Mesodermal cell (in vitro differentiated cells): ENCODE measurements around the gene PPP2R2B.

Source experiments
- H3K27ac ChIP-seq: 2 replicates; pipeline ENCODE4 v1.7.0; 2013; ENCODE audit warnings: mild to moderate bottlenecking, low read depth, low read length, moderate library complexity; ENCODE audit not compliant: severe bottlenecking
- H3K36me3 ChIP-seq: 2 replicates; pipeline ENCODE4 v1.7.1; 2013; ENCODE audit warnings: mild to moderate bottlenecking, low read length, moderate library complexity; ENCODE audit not compliant: control insufficient read depth, insufficient read depth
- H3K4me1 ChIP-seq: one replicate; pipeline ENCODE4 v1.7.1; 2013; ENCODE audit warnings: mild to moderate bottlenecking, low read length; ENCODE audit not compliant: insufficient read depth, control insufficient read depth, poor library complexity, severe bottlenecking
- H3K4me3 ChIP-seq: 2 replicates; pipeline ENCODE4 v1.7.0; 2013; ENCODE audit warnings: low read length, control low read depth, mild to moderate bottlenecking; ENCODE audit not compliant: insufficient read depth, poor library complexity, severe bottlenecking; ENCODE audit errors: extremely low read depth
- H3K9me3 ChIP-seq: 2 replicates; pipeline ENCODE4 v1.7.1; 2013; ENCODE audit warnings: mild to moderate bottlenecking, low read length, moderate library complexity; ENCODE audit not compliant: control insufficient read depth
- WGBS, 2 experiments: methylation state at CpG; one replicate each; pipeline ENCODE4 v1.1.5; 2013; ENCODE audit warnings: missing lambda C conversion rate in 2 of 2; ENCODE audit not compliant: insufficient coverage in 2 of 2; 5-methylcytosine and 5-hydroxymethylcytosine counted together

Gene PPP2R2B

DNA sequence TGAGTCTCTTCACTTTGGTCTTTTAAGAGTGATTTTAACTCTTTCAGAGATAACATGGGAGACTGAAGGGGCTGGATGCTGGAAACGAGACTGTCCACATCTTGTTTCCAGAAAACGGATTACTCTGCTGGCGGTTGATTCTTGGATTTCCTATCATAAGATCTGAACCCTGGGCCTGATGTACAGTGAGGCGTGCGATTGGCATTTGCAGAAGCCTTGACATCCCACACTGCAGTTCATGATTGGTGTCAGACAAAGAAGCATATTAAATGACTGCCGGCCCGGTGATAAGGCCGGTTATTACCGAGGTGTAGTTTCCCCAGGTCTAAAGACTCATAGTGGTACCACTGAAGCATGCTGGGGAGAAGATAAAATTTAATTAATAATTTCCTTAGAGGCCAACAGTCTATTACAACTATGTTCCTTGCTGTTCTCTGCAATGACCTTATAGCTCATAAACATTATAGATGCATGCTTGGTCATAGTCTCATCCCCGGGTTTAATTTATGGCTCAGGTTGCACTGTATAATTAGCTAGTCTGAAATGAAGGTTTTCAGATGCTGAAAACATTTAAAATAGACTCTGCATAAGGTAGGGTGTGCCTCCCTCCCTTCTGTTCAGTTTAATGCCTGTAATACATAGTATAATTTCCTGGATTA lies 99.2 kb downstream of the PPP2R2B start:
- no peaks in the 10 kb centered on the region for H3K9me3 ChIP-seq
- H3K27ac ChIP-seq: peak overlapping the region; percentile 58
- WGBS, 2 experiments: 94% methylated on average over 6 to 9 of the region's 10 CpGs
- no peak overlapping the region for H3K4me3 ChIP-seq
- H3K4me1 ChIP-seq: peaks cover 6% of the 10 kb centered on the region
- H3K36me3 ChIP-seq: no peaks in the 10 kb centered on the region

DNA sequence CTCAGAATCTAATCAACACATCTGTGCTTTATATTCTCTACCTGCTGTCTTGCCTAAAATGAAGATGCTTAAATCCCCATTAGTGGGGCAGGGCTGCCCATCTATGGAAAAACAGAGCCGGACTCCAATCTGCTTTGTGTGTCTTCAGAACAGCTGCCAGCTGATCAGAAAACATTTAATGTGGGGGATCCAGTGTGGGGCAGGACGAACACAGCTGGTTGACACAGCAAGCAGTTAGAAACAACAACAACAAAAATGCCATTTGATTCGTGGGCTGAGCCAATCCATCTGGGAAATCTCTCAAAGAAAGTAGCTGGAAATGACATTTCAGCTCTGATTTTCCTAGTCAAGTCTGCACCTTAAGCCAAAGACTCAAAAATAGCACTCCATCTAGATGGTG lies 99.8 kb downstream of the PPP2R2B start:
- H3K4me3 ChIP-seq: no peak overlapping the region
- peak overlapping the region; percentile 58 for H3K27ac ChIP-seq
- no peaks in the 10 kb centered on the region for H3K9me3 ChIP-seq
- WGBS, 2 experiments: 86 to 88% methylated on average over 1 of the region's 3 CpGs
- peaks cover 6% of the 10 kb centered on the region for H3K4me1 ChIP-seq
- no peaks in the 10 kb centered on the region for H3K36me3 ChIP-seq

DNA sequence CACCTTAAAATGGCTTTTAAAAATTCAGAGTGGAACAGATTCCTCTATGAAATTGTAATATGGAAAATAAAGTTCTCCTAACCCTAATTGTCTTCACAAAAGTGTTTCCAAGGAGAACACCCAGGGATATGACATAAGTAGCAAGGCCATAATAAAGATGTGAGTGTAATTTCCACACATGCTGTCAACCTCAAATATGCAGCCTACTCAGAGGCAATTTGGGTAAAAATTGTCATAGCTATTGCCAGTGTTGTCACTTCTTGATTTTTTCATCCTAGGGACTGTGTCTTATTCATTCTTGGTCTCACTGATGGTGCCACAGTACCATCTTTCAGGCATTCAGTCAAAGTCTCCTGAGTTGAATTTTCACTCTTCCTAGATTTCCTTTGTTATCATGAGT lies 100.3 kb downstream of the PPP2R2B start:
- Histone ChIP-seq H3K36me3 (no peaks in the 10 kb centered on the region), H3K4me3 (no peak overlapping the region), H3K9me3 (no peaks in the 10 kb centered on the region), H3K4me1 (peaks cover 6% of the 10 kb centered on the region), H3K27ac (no peak overlapping the region)

DNA sequence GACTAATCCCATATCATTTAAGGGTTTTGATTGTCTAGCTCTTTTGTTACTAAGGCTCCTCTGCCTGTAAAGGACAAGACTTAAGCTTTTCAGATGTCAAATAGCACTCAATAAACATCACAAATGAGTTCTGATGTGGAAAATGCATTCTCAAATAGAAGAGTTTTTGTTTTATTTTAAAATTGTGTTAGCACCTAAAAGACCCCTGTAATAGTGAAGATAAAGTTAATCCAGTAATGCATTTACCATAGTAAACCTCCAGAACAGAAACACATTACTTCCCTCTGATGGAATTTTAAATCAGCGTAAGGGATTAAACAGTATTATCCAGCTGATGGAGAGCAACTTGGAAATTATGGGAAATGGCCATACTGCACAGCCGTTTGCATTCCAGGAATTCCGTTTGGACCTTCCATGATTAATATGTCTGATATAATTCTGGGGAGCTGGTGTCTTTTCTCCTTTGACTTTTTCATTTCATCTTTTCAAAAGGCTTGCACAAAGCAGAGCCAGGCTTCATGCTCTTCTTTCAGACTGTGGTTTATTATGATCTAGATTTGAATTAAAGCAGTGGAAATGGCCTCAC lies 105.6 kb downstream of the PPP2R2B start:
- WGBS, 2 experiments: 79% methylated on average over 2 of the region's 3 CpGs; no CpG with 5 or more reads in 1 of the 2 experiments
- no peaks in the 10 kb centered on the region for H3K4me1 ChIP-seq

DNA sequence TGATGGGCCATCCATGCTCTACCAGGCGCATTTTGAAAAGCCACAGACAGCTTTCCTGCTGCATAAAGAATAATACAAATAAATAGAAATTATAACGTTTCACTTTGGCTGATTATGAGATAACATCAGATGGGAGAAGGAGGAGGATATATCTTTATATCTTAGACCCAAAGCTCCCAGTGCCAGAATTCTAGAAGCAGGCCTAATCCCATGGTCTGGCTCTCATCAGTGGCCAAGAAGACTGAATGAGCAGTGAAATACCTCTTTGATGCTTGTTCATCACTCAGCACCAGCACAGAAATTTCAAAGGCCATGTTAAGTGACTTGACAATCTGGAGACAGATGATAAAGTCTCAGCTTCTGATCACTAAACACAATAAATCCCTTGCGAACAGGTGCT lies 107.6 kb downstream of the PPP2R2B start:
- Histone ChIP-seq H3K9me3 (no peaks in the 10 kb centered on the region), H3K36me3 (no peaks in the 10 kb centered on the region), H3K4me1 (no peaks in the 10 kb centered on the region), H3K27ac (no peak overlapping the region), H3K4me3 (no peak overlapping the region)
- 100% methylated on average over 1 of the region's 3 CpGs; no CpG with 5 or more reads in 1 of the 2 experiments for WGBS, 2 experiments

More for the DNA sequence above, 105.6 kb downstream of the PPP2R2B start:
- H3K27ac ChIP-seq: no peak overlapping the region
- H3K4me3 ChIP-seq: no peak overlapping the region
- no peaks in the 10 kb centered on the region for H3K9me3 ChIP-seq
- no peaks in the 10 kb centered on the region for H3K36me3 ChIP-seq

DNA sequence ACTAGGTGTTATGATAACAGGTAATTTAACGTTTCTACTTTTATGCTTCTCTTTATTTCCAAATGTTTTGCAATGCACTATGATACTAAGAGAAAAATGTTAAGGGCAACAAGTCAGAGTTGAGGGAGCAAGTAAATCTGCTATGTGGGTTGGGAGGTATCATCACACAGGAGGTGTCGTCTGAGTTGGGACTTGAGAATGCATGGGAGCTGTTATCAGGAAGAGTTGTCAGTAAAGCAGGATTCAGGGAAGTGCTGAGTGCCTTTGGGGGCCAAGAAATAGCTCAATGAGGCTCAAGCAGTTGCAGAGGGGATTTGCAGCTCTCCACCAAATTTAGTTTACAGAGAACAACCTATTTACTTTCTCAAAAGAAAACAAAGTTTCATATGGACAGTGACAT lies 108.0 kb downstream of the PPP2R2B start:
- WGBS, 2 experiments: 33% methylated on average over 1 of the region's 2 CpGs
- no peaks in the 10 kb centered on the region for H3K36me3 ChIP-seq
- H3K27ac ChIP-seq: no peak overlapping the region
- H3K9me3 ChIP-seq: no peaks in the 10 kb centered on the region
- no peak overlapping the region for H3K4me3 ChIP-seq
- H3K4me1 ChIP-seq: no peaks in the 10 kb centered on the region

DNA sequence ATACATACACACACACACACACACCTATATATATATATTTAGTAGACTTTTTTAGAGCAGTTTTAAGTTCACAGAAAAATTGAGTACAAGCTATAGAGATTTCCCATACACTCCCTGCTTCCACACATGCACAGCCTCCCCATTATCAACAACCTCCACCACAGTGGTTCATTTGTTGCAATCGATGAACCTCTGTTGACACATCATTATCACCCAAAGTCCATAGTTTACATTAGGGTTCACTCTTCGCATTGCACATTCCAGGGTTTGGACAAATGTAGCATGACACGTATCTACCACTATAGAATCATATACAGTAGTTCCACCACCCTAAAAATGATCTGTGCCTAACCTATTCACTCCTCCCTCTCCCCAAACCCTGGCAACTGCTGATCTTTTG lies 111.0 kb downstream of the PPP2R2B start:
- Histone ChIP-seq H3K4me1 (no peaks in the 10 kb centered on the region), H3K36me3 (no peaks in the 10 kb centered on the region), H3K4me3 (no peak overlapping the region), H3K27ac (no peak overlapping the region), H3K9me3 (no peaks in the 10 kb centered on the region)
- WGBS, 2 experiments: 91 to 92% methylated on average over 3 of the region's 3 CpGs

DNA sequence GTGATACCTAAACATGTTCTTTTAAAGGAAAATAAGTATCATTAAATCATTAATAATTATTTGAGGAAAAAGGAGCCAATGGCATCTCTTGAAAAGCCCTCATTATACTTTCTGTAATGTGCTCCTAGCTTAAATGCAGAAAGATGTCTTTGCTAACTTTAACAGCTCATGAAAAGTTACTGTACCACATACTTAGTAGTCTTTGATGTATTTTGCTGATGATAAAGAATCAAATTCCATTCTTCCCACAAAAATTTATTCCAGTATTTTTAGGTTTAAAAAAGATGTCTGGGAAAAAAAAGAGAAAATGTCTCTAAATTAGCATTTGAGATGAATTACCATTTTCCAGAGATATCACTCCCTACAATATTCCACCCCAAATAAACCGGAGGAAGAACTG lies 112.5 kb downstream of the PPP2R2B start:
- Histone ChIP-seq H3K27ac (no peak overlapping the region), H3K36me3 (no peaks in the 10 kb centered on the region), H3K4me3 (no peak overlapping the region), H3K4me1 (no peaks in the 10 kb centered on the region), H3K9me3 (no peaks in the 10 kb centered on the region)
- no CpG with 5 or more reads among the region's 1 CpG for WGBS, 2 experiments

DNA sequence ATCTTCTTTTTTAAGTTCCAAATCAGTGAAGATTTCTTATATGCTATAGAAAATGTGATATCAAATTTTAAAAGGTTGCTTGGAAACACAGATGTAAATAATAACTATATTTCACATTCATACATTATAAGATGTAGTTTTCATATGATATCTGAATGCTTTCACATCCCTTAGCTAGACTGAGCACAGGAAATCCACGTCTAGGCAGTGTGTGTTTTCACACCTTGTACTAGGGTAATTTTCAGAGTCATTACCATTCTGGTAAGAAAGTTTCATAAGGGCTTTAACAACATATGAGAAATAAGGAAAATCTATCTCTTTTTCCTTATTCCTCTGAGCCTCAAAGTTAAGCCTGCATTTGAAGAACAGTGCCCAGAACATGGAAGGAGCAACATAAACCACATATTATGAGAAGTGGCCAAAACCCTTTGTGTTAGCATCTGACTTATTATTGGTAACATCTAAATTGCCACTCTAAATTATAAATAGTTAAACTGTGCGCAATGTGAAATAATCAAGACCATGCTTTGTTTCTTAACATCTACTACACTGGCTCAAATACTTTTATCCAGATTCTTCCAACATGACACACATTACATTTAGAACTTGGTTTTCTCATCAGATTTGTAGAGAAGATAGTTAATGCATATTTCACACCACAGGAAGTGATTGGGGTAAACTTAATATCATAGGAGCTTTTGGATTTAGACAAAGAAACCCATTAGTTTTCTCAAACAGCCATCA lies 113.3 kb downstream of the PPP2R2B start:
- Histone ChIP-seq H3K4me1 (no peaks in the 10 kb centered on the region), H3K4me3 (no peak overlapping the region), H3K36me3 (no peaks in the 10 kb centered on the region), H3K9me3 (no peaks in the 10 kb centered on the region), H3K27ac (no peak overlapping the region)
- 80% methylated on average over 2 of the region's 2 CpGs; no CpG with 5 or more reads in 1 of the 2 experiments for WGBS, 2 experiments

DNA sequence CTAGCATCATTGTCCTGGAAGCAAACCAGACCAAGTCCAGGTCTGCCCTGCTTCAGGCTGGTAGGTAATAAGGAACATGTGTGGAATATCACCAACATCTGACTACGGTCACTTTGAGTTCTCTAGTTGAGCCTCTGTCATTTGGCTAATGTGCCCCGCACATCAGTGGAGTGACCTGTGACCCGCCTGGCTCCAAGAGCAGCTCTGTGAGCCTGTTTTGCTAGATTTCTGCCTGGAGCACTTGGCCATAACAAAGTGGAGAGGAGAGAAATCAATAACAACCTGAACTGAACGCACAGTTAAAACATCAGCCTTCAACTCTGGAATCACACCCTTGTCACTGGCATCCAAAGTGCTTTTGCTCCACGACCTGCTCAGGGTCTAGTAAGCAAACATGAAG lies 115.7 kb downstream of the PPP2R2B start:
- Histone ChIP-seq H3K9me3 (no peaks in the 10 kb centered on the region), H3K27ac (no peak overlapping the region), H3K4me3 (no peak overlapping the region), H3K4me1 (no peaks in the 10 kb centered on the region), H3K36me3 (no peaks in the 10 kb centered on the region)
- 87 to 89% methylated on average over 3 to 4 of the region's 5 CpGs for WGBS, 2 experiments

DNA sequence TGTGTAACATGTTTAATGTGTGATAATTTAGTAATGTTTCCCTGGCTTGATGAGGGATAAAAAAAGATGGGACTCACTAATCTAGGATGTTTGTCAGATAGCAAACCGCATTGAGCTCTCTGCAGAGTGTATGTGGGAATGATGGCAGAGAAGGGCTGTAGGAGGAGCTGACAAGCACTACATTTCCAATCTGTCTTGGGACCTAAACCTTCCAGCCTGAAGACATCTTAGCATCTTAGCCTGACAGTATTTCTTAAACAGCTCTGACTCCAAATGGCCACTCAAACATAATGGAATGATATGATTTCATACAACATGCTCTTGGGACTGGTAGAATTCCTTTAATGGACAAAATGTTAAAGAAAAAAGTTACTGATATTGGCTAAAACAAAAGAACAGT lies 116.7 kb downstream of the PPP2R2B start:
- Histone ChIP-seq H3K9me3 (no peaks in the 10 kb centered on the region), H3K4me1 (no peaks in the 10 kb centered on the region), H3K36me3 (no peaks in the 10 kb centered on the region), H3K4me3 (no peak overlapping the region), H3K27ac (no peak overlapping the region)
- 88 to 100% methylated on average over 1 of the region's 1 CpG for WGBS, 2 experiments
